Measurements from ENCODE around the gene DNAJC6.
A peak's percentile ranks its signal among the peaks of the same experiment; 100 is the strongest.

The DNAJC6 gene

GRCh38 chr1:65401612-65402011 is 92.3 kb downstream of the DNAJC6 start:
- DNase-seq (ENCODE audit: low read depth, low spot score) = no peak

DNA sequence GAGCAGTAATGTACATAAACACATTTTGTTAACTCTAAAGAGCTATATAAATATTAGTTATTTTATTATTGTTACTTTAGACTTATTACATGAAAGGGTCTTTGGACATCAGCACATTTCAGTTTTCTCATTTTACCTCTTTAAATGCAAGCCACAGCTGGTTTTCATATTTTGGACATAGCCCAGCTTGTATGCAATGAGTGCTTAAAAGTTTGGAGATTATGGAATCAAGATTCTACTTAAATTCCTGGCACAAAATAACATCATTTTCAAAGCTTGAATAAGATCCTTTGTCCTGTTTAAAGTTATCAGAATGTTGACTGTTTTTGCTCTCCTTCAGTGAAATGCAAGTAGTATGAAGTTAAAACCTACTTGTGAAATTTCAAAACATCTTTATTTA is 95.6 kb downstream of the DNAJC6 start:
- DNase-seq (ENCODE audit: low read depth, low spot score) = no peak

- no peak for DNase-seq (ENCODE audit: low read depth, low spot score)
Observed at GRCh38 chr1:65407877-65408276, 98.5 kb downstream of the DNAJC6 start.

DNA sequence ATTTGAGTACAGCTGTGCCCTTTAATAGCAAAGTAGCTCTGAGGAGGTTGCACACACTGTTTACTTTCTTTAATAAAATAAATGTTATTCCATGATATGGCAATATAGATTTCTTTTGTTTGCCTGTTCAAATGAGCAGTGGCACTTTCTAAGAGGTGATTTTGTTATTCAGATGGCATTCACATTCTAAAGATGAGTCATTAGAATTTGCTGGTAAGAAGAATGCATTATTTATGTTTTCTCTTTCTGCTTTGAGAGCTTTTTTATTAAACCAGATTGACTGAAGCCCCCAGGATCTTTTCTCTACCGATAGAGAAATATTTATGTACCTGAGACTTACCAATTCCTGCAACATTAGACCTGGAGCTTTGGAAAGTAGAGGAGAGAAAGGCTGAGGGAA is 100.0 kb downstream of the DNAJC6 start:
- no peak for DNase-seq (ENCODE audit: low read depth, low spot score)

DNA sequence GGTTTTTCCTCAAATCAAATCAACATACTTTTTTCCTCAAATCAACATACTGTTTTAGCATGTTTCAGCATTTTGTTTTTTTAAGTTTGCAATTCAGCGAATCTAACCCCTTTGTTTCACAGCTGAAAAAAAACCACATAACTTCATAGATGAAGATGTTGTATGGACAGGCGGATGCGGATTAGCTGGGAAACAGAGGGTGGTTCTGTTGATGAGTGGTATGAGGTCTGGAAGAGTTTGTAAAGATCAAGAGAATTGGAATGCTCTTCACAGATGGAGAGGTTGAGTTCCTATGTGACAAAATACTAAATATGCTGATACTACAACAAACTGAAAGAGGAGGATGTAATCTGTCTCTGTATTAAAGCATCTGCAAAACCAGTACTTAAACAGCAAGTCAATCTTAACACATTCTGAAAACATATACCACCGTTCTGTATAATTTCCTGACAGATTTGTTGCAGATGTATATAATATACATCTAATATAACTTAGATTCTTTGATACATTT is 100.5 kb downstream of the DNAJC6 start:
- no peak for DNase-seq (ENCODE audit: low read depth, low spot score)

GRCh38 chr1:65412256-65412983 is 103.1 kb downstream of the DNAJC6 start:
- no peak for DNase-seq (ENCODE audit: low read depth, low spot score)

GRCh38 chr1:65412984-65413375 is 103.6 kb downstream of the DNAJC6 start:
- peak; percentile 76 for DNase-seq (ENCODE audit: low read depth, low spot score)

DNA sequence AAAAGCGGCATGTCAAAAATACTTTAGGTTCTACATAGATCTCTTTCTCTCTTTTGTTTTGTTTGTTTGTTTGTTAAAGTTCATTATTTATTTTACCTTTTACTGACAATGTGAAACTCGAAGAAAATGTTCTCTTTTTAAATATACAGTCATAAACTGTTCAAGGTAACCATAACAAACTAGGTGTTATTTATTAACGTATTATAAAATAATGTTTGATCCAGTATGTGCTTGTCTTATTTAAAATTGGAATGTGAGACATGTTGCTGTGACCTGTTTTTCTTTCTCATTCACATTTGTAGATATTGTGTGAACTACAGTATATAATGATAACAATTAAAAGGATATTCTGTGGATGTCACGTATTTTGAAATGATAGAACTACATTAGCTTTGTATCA is 105.2 kb downstream of the DNAJC6 start:
- no peak for DNase-seq (ENCODE audit: low read depth, low spot score)

DNA sequence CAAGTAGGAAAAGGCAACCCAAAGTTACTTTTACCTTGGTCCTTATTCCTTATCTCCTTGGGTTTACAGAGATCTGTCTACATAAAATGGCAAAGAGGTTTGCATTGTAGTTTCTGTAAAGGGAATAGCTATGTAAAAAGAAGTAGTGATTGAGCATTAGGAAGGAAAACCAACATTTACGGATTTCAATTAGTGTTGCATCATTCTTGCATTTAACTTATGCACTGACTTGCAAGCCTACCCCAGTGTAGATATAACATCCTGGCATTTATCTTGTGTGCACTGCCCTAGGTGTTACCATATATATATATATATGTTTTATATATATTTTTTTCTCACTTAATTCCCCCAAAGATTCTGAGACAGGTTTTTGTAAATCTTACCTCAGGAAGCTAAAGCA is 107.4 kb downstream of the DNAJC6 start:
- DNase-seq (ENCODE audit: low read depth, low spot score) = no peak

DNA sequence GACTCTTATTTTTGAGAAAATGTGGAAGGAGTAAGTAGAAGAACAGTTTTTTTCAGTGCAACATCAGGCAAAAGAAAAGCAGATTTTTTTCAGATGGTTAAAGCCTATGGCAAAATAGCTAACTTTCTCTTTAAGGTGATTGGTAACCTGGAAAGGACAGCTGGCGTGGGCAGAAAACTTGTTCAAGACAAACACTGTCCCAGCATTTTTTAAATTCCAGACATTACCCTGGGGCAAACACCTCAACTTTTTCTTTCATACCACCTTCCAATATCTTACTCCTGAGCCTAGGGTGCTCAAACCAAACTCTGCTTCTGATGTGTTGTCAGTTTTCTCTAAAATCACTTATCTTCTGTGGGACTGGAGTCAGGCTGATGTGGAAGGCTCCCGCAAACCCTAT is 108.4 kb downstream of the DNAJC6 start:
- DNase-seq (ENCODE audit: low read depth, low spot score) = peak; percentile 31

- DNase-seq (ENCODE audit: low read depth, low spot score) = no peak
Observed at GRCh38 chr1:65418522-65419185, 109.3 kb downstream of the DNAJC6 start.

DNA sequence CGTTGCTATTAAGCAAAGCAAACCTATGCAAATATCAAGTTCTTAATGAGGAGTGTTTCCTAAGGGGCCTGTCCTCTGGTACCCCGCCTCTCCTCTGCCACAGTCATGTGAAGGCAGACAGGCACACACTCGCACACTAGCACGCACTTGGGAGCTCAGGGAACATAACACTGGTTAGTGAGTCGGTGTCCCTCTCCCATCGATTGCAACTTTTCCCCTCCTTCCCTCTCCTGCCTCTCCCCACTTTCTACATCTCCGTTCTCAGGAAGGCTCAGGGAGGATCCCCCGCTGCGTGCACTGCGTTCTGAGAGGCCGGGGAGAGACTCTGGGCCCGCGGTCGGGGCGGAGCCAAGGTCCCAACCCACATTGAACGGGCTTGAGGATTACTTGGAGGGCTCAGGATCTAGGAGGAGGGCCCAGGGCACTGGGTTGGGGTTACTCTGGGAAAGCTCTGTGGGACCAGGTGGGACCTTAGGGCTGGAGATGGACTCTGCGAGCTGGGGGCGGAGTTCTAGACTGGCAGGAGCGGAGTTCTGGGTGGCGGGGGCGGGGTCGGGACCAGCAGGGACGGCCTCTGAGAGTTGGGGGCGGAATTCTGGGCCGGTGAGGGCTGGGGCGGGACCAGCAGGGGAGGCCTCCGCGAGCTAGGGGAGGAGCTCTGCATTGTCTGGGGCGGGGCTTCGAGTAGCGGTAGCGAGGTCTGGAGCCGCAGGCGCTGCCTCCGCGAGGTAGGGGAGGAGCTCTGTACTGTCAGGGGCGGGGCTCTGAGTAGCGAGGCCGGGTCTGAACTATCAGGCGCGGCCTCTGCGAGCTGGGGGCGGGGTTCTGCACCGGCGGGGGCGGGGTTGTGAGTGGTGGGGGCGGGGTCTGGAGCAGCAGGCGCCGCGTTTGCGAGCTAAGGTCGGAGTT is 110.6 kb downstream of the DNAJC6 start:
- peak; percentile 99 for DNase-seq (ENCODE audit: low read depth, low spot score)

- DNase-seq (ENCODE audit: low read depth, low spot score) = no peak
Observed at GRCh38 chr1:65420590-65421350, 111.4 kb downstream of the DNAJC6 start, which contains the start of the genes LEPR and LEPROT. Gene LEPR, plus strand, starts transcription at chr1:65420668. Its CDS starts 144,898 bp downstream, at chr1:65565566. Gene LEPROT, plus strand, starts transcription at chr1:65420668. Its CDS starts 57 bp downstream, at chr1:65420725.

GRCh38 chr1:65421351-65422025 is 112.1 kb downstream of the DNAJC6 start:
- no peak for DNase-seq (ENCODE audit: low read depth, low spot score)

DNA sequence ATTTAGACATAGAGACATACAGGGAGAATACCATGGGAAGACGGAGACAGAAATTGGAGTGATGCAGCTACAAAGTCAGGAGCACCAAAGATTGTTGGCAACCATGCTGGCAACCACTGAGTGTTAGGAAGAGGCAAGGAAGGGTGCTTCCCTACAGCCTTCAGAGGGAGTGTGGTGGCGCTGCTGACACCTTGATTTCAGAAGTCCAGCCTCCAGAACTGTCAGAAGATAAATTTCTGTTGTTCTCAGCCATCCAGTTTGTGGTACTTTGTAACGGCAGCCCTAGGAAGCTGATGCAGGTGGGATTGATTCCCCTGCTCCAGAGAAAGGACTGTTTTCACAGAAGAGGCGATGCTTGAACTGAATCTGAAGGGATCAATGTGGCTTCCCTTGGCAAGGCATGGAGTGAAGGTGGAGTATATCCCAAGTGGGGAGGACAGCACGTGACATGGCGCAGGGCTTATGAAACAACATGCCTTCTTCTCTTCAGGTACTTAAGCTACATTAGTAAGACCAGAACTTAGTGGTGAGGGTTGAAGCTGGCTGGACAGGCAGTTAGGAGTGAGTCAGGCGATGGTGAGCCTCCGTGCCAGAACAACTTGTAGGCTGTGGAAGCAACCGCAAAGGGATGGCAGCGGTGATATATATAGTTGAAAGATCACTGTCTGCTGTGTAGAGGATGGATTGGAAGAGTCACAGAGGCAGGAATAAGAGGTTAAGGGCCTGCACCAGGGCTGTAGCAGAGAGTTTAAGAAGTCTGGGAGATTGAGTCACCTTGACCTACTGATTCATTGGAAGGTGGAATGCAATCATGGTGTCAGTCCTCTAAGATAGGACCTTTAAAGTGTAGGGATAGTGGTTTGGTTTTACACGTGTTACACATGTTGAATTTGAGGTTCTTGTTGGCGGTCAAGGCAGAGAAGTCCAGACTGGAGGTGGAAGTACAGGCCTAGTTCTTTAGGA is 113.2 kb downstream of the DNAJC6 start:
- DNase-seq (ENCODE audit: low read depth, low spot score) = peak; percentile 56

GRCh38 chr1:65423884-65424572 is 114.7 kb downstream of the DNAJC6 start:
- DNase-seq (ENCODE audit: low read depth, low spot score) = peak; percentile 86

GRCh38 chr1:65424573-65424889 is 115.2 kb downstream of the DNAJC6 start:
- no peak for DNase-seq (ENCODE audit: low read depth, low spot score)

DNA sequence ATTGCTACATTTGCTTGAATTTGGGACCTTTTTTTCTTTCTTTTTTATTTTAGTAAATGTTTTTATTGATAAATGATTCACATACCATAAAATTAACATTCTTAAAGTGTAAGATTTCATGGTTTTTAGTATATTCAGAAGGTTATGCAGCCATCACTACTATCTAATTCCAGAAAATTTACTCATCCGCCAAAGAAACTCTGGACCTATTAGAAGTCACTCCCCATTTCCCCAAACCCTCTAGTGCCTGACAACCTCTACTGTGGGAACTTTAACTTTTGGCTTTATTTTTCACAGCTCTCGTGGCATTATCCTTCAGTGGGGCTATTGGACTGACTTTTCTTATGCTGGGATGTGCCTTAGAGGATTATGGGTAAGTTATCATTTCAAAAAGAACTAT is 115.7 kb downstream of the DNAJC6 start:
- DNase-seq (ENCODE audit: low read depth, low spot score) = no peak

GRCh38 chr1:65425697-65426096 is 116.4 kb downstream of the DNAJC6 start:
- DNase-seq (ENCODE audit: low read depth, low spot score) = peak; percentile 91
